IMR-90 (cell line): ENCODE measurements around the gene TBX3. TPM values are rescaled to one million over a fixed set of nuclear protein-coding genes. Genes with fewer than 3 reads are reported as not detected.

ENCODE experiments used
- ATAC-seq: fragments of 200-7000 bp; cut with Tn5 transposase; 2 replicates; pipeline ENCODE4 v1.9.1; 2020; ENCODE audit warnings: low read depth, mild to moderate bottlenecking, moderate library complexity
- BruUV-seq: library from RNA; stranded (reverse); fragments of 400-500 nt; replicated peaks from 2 replicates; lab custom pipeline; 2021; lab: Mats Ljungman, UMichigan
- CTCF ChIA-PET: fragments of 300-600 bp; formaldehyde crosslinking; extraction: SDS; loops from one replicate; lab custom pipeline; 2021; ENCODE audit warnings: antibody characterized with exemption; lab: Yijun Ruan, JAX
- POLR2A ChIA-PET: fragments of 300-600 bp; sonication (Branson Sonifier 250); formaldehyde crosslinking; loops from one replicate; lab custom pipeline; 2022; ENCODE audit warnings: antibody characterized with exemption; ENCODE audit not compliant: unreplicated experiment; lab: Charles Lee
- DNase-seq: peaks from one replicate; pipeline ENCODE4 v3.0.0; 2013
- H2AFZ ChIP-seq: replicated peaks from 2 replicates; pipeline ENCODE3; 2013; ENCODE audit warnings: low read length, mild to moderate bottlenecking; ENCODE audit not compliant: poor library complexity
- H2AK5ac ChIP-seq: 2 replicates; pipeline ENCODE4 v1.6.1; 2013; ENCODE audit warnings: low read depth, low read length, inconsistent platforms
- H2AK9ac ChIP-seq: replicated peaks from 2 replicates; pipeline ENCODE3; 2013; ENCODE audit warnings: mild to moderate bottlenecking, low read depth, low read length, moderate library complexity; ENCODE audit not compliant: poor library complexity
- H2BK120ac ChIP-seq: 2 replicates; pipeline ENCODE4 v1.6.1; 2013; ENCODE audit warnings: low read depth, low read length, inconsistent platforms
- H2BK15ac ChIP-seq: 3 replicates; pipeline ENCODE4 v1.6.1; 2013; ENCODE audit warnings: low read depth, low read length, inconsistent platforms
- H2BK20ac ChIP-seq: 2 replicates; pipeline ENCODE4 v1.6.1; 2013; ENCODE audit warnings: low read depth, mild to moderate bottlenecking, inconsistent platforms, low read length, moderate library complexity
- H2BK5ac ChIP-seq: 2 replicates; pipeline ENCODE4 v1.6.1; 2013; ENCODE audit warnings: mild to moderate bottlenecking, low read depth, low read length, inconsistent platforms; ENCODE audit not compliant: poor library complexity, severe bottlenecking
- H3K14ac ChIP-seq: replicated peaks from 2 replicates; pipeline ENCODE4 v1.6.1; 2013; ENCODE audit warnings: low read depth, low read length, inconsistent platforms
- H3K18ac ChIP-seq: 2 replicates; pipeline ENCODE4 v1.6.1; 2013; ENCODE audit warnings: low read depth, low read length, control low read depth
- H3K23ac ChIP-seq: 2 replicates; pipeline ENCODE4 v1.6.1; 2013; ENCODE audit warnings: low read depth, low read length, inconsistent platforms
- H3K27ac ChIP-seq: 2 replicates; pipeline ENCODE4 v1.5.1; 2013; ENCODE audit warnings: mild to moderate bottlenecking, control low read depth, low read length; ENCODE audit not compliant: insufficient read depth
- H3K27me3 ChIP-seq: 2 replicates; pipeline ENCODE4 v1.6.1; 2013; ENCODE audit warnings: low read length; ENCODE audit not compliant: control insufficient read depth, insufficient read depth
- H3K36me3 ChIP-seq: 2 replicates; pipeline ENCODE4 v1.6.1; 2013; ENCODE audit warnings: low read length, mixed read lengths; ENCODE audit not compliant: control insufficient read depth, insufficient read depth
- H3K4ac ChIP-seq: 2 replicates; pipeline ENCODE4 v1.6.1; 2013; ENCODE audit warnings: low read depth, low read length, inconsistent platforms
- H3K4me1 ChIP-seq: 2 replicates; pipeline ENCODE4 v1.6.1; 2013; ENCODE audit warnings: low read length, mixed read lengths; ENCODE audit not compliant: control insufficient read depth, insufficient read depth
- H3K4me2 ChIP-seq: 2 replicates; pipeline ENCODE4 v1.6.1; 2013; ENCODE audit warnings: low read depth, mild to moderate bottlenecking, control low read depth, low read length, moderate library complexity
- H3K4me3 ChIP-seq: 2 replicates; pipeline ENCODE4 v1.5.1; 2013; ENCODE audit warnings: low read depth, mild to moderate bottlenecking, control low read depth, low read length, moderate library complexity; ENCODE audit not compliant: insufficient read depth
- H3K56ac ChIP-seq: 2 replicates; pipeline ENCODE4 v1.6.1; 2013; ENCODE audit warnings: low read length, inconsistent platforms; ENCODE audit not compliant: insufficient read depth; ENCODE audit errors: extremely low read depth
- H3K79me1 ChIP-seq, 2 experiments: 2 replicates each; pipeline ENCODE4 v1.6.1; 2013; ENCODE audit warnings: low read length in 2 of 2, inconsistent platforms in 1 of 2, low read depth in 1 of 2
- H3K9ac ChIP-seq: 2 replicates; pipeline ENCODE4 v1.6.1; 2013; ENCODE audit warnings: low read depth, low read length, control low read depth
- H3K9me1 ChIP-seq: 2 replicates; pipeline ENCODE4 v1.6.1; 2013; ENCODE audit warnings: low read length, inconsistent platforms; ENCODE audit not compliant: insufficient read depth
- H3K9me3 ChIP-seq: 2 replicates; pipeline ENCODE4 v1.6.1; 2013; ENCODE audit warnings: low read length; ENCODE audit not compliant: control insufficient read depth, insufficient read depth
- H4K20me1 ChIP-seq: 2 replicates; pipeline ENCODE4 v1.6.1; 2013; ENCODE audit warnings: low read length, inconsistent platforms; ENCODE audit not compliant: insufficient read depth
- H4K5ac ChIP-seq: 2 replicates; pipeline ENCODE4 v1.6.1; 2013; ENCODE audit warnings: mild to moderate bottlenecking, low read depth, low read length, control low read depth
- H4K8ac ChIP-seq, 2 experiments: 2 replicates each; pipeline ENCODE4 v1.6.1; 2013; ENCODE audit warnings: low read depth in 2 of 2, low read length in 2 of 2, control low read depth in 1 of 2, inconsistent platforms in 1 of 2
- H4K91ac ChIP-seq: 2 replicates; pipeline ENCODE4 v1.6.1; 2013; ENCODE audit warnings: low read depth, low read length, inconsistent platforms; ENCODE audit not compliant: insufficient read depth
- CEBPB ChIP-seq: IDR thresholded peaks from 2 replicates; pipeline ENCODE4 v1.6.1; 2012; ENCODE audit warnings: low read depth, low read length, improper control_type of control experiment
- CHD1 ChIP-seq: IDR thresholded peaks from 2 replicates; pipeline ENCODE4 v1.6.1; 2012; ENCODE audit warnings: low read depth, low read length, improper control_type of control experiment
- MAFK ChIP-seq: IDR thresholded peaks from 2 replicates; pipeline ENCODE4 v1.6.1; 2012; ENCODE audit warnings: low read depth, low read length, improper control_type of control experiment
- MAZ ChIP-seq: IDR thresholded peaks from 2 replicates; pipeline ENCODE4 v1.6.1; 2012; ENCODE audit warnings: low read depth, mild to moderate bottlenecking, low read length, improper control_type of control experiment, moderate library complexity, borderline replicate concordance
- MXI1 ChIP-seq: IDR thresholded peaks from 2 replicates; pipeline ENCODE4 v1.6.1; 2012; ENCODE audit warnings: low read depth, mild to moderate bottlenecking, low read length, moderate library complexity, borderline replicate concordance
- NFE2L2 ChIP-seq: fragments of 150-350 bp; IDR thresholded peaks from 2 replicates; pipeline ENCODE4 v1.6.1; 2016; ENCODE audit warnings: low read depth, mild to moderate bottlenecking, low read length
- POLR2A ChIP-seq: IDR thresholded peaks from 2 replicates; pipeline ENCODE4 v1.6.1; 2012; ENCODE audit warnings: mild to moderate bottlenecking, low read depth, low read length
- RCOR1 ChIP-seq: IDR thresholded peaks from 2 replicates; pipeline ENCODE4 v1.6.1; 2012; ENCODE audit warnings: mild to moderate bottlenecking, low read length, improper control_type of control experiment; ENCODE audit not compliant: insufficient replicate concordance
- RFX5 ChIP-seq: IDR thresholded peaks from 2 replicates; pipeline ENCODE4 v1.8.0; 2012; ENCODE audit warnings: low read depth, mild to moderate bottlenecking, low read length, moderate library complexity
- SMC3 ChIP-seq: fragments of 150-350 bp; IDR thresholded peaks from 2 replicates; pipeline ENCODE4 v1.6.1; 2016; ENCODE audit warnings: low read depth, mild to moderate bottlenecking, antibody characterized with exemption, low read length, moderate library complexity
- USF2 ChIP-seq: fragments of 150-350 bp; IDR thresholded peaks from 2 replicates; pipeline ENCODE4 v1.6.1; 2017; ENCODE audit warnings: mild to moderate bottlenecking, antibody characterized with exemption, low read length, low read depth
- WGBS, 2 experiments: methylation state at CpG; one replicate each; pipeline versions ENCODE4 v1.1.5 to v1.1.7; 2013; ENCODE audit warnings: missing lambda C conversion rate in 2 of 2; ENCODE audit not compliant: insufficient read length in 1 of 2; ENCODE audit errors: extremely low coverage in 2 of 2; 5-methylcytosine and 5-hydroxymethylcytosine counted together
- dilution Hi-C: fragments of 300-500 bp; cut with HindIII; formaldehyde crosslinking; loops from one replicate; pipeline ENCODE4 v1.14.3; 2018; ENCODE audit warnings: low sequenced_read_pairs; ENCODE audit not compliant: unreplicated experiment
- in situ Hi-C: fragments of 300-500 bp; cut with MboI; formaldehyde crosslinking; loops from 3 replicates; pipeline ENCODE4 v1.14.3; 2019; ENCODE audit warnings: low sequenced_read_pairs, inconsistent platforms, mixed read lengths
- intact Hi-C: fragments of 100-400 bp; cut with micrococcal nuclease; formaldehyde crosslinking; loops from 2 replicates; pipeline ENCODE4 v1.10.0; 2022
- polyA plus RNA-seq, 3 experiments: library from polyadenylated mRNA; depleted of rRNA; stranded (reverse); fragments of >200 nt; gene quantifications; 2 replicates each; pipeline ENCODE4 v1.2.3, GENCODE V29; 2012; ENCODE audit warnings: low replicate concordance in 1 of 3
- total RNA-seq: library from RNA; depleted of rRNA; stranded (reverse); fragments of >200 nt; gene quantifications from 2 replicates; pipeline ENCODE4 v1.2.3, GENCODE V29; 2012
- TF ChIP-seq, protein P1 (sequence below): fragments of 150-350 bp; IDR thresholded peaks from 2 replicates; pipeline ENCODE4 v1.6.1; 2016; ENCODE audit warnings: low read depth, mild to moderate bottlenecking, low read length, moderate library complexity, borderline replicate concordance

Gene TBX3
- total and polyA plus RNA-seq, 2 of the 4 experiments (the other 2 are of a cell fraction) = 15.8 to 44.9 TPM

DNA sequence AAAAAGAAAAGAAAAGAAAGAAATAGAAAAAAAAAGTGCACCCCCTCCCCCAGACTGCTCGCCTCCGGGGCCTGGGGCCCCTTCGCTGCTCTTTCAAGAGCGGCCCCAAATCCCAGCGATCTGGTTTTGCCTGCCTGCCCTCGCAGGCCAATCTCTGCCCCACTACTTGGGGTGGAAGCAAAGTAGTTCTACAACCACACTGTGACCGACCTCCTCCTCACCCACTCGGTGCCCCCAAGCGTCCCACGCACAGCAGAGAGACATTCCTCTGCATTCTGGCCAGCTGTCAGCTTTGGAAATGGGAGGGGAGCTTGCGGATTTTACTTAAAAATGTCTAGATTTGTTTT is 2.4 kb upstream of the TBX3 start:
- no TSS peak for BruUV-seq
- Histone ChIP-seq H4K8ac (peak overlapping the region; percentile 94 to 98), H4K20me1 (peaks cover 12% of the 10 kb centered on the region), H3K4me3 (no peak overlapping the region), H2AK9ac (peak overlapping the region; percentile 98), H3K27me3 (no peaks in the 10 kb centered on the region), H3K18ac (peak overlapping the region; percentile 79), H2BK120ac (peak overlapping the region; percentile 97), H3K9me1 (peaks cover 4% of the 10 kb centered on the region), H3K4ac (peak overlapping the region; percentile 94), H2AK5ac (peak overlapping the region; percentile 86), H3K14ac (peak overlapping the region; percentile 93), H3K4me2 (peak overlapping the region; percentile 72), H3K9me3 (no peaks in the 10 kb centered on the region), H2AFZ (peak overlapping the region; percentile 93), H4K5ac (peak overlapping the region; percentile 91), H3K23ac (peak overlapping the region; percentile 97), H2BK5ac (peak overlapping the region; percentile 93), H3K36me3 (peaks cover 3% of the 10 kb centered on the region), H3K27ac (peak overlapping the region; percentile 95), H4K91ac (peak overlapping the region; percentile 93), H3K4me1 (peaks cover 38% of the 10 kb centered on the region), H2BK20ac (peak overlapping the region; percentile 76), H3K56ac (peak overlapping the region; percentile 98), H3K9ac (peak overlapping the region; percentile 93), H2BK15ac (peak overlapping the region; percentile 83; the same call in 2 of the 3 replicates), H3K79me1 (peaks cover 21 to 50% of the 10 kb centered on the region in 2 experiments)
- intact Hi-C loops = no loop called here
- ATAC-seq = no peak
- WGBS, 2 experiments = no CpG with 5 or more reads among the region's 11 CpGs
- TF ChIP-seq MAZ = no peak
- TF ChIP-seq, protein P1, sequence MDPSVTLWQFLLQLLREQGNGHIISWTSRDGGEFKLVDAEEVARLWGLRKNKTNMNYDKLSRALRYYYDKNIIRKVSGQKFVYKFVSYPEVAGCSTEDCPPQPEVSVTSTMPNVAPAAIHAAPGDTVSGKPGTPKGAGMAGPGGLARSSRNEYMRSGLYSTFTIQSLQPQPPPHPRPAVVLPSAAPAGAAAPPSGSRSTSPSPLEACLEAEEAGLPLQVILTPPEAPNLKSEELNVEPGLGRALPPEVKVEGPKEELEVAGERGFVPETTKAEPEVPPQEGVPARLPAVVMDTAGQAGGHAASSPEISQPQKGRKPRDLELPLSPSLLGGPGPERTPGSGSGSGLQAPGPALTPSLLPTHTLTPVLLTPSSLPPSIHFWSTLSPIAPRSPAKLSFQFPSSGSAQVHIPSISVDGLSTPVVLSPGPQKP = no peak
- TF ChIP-seq RCOR1 = no peak
- no peak for TF ChIP-seq CHD1
- no peak for TF ChIP-seq POLR2A
- no peak for TF ChIP-seq RFX5
- TF ChIP-seq MXI1 = no peak
- TF ChIP-seq SMC3 = no peak
- no peak for TF ChIP-seq NFE2L2
- TF ChIP-seq MAFK = no peak
- no peak for TF ChIP-seq CEBPB
- TF ChIP-seq USF2 = no peak
- DNase-seq = no peak
- ChIA-PET POLR2A (no interaction called here), CTCF (interaction anchor here (0.9 kb wide), 1 partner anchor 17 kb away, joined by 3 read pairs; no protein-coding TSS in a partner anchor)
- in situ Hi-C loops = loop anchor here (5.0 kb wide), 4 partner anchors 76 to 656 kb away; no protein-coding TSS in a partner anchor
- dilution Hi-C loops = no loop called here
